Fibroblast of mammary gland (primary cell): Measurements from ENCODE around the gene RANBP17.

Experiments
- DNase-seq: peaks from one replicate; pipeline ENCODE4 v3.0.0-alpha.2; 2010; ENCODE audit warnings: low read depth
- H3K4me3 ChIP-seq: 2 replicates; pipeline ENCODE4 v1.5.1; 2011; ENCODE audit warnings: low read depth, mild to moderate bottlenecking, low read length, moderate library complexity; ENCODE audit not compliant: control insufficient read depth
- TF ChIP-seq, protein P1 (sequence below): conservative IDR thresholded peaks from 2 replicates; pipeline ENCODE4 v1.5.1; 2011; ENCODE audit warnings: low read depth, low read length, inconsistent platforms; ENCODE audit not compliant: control insufficient read depth, insufficient read depth

Gene RANBP17

DNA sequence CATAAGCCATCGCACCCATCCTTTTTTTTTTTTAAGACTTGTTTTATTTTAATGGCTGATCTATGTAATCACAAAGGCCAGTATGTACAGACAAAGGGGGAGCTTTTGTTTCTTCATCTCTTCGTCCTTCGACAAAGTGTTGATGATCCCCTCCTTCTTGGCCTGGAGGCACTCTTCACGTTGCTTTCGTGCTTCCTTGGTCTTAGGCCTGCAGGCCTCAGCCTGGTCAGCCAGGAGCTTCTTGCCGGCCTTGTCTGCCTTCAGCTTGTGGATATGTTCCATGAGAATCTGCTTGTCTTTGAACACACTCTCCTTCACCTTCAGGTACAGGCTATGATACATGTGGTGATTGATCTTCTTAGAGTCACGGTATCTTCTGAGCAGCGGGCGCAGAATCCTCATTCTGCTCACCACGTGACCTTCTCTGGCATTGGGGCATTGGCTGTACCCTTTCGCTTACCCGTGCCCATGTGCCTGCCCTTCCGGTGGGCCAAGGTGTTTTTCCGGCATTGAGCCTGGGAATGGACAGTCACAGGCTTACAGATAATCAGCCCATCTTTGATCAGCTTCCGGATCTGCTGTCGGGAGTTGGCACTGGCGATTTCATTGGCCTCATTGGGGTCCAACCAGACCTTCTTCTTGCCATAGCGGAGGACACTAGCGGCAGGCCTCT, 483.3 kb downstream of the RANBP17 start:
- no peak overlapping the region for H3K4me3 ChIP-seq
- TF ChIP-seq, protein P1, sequence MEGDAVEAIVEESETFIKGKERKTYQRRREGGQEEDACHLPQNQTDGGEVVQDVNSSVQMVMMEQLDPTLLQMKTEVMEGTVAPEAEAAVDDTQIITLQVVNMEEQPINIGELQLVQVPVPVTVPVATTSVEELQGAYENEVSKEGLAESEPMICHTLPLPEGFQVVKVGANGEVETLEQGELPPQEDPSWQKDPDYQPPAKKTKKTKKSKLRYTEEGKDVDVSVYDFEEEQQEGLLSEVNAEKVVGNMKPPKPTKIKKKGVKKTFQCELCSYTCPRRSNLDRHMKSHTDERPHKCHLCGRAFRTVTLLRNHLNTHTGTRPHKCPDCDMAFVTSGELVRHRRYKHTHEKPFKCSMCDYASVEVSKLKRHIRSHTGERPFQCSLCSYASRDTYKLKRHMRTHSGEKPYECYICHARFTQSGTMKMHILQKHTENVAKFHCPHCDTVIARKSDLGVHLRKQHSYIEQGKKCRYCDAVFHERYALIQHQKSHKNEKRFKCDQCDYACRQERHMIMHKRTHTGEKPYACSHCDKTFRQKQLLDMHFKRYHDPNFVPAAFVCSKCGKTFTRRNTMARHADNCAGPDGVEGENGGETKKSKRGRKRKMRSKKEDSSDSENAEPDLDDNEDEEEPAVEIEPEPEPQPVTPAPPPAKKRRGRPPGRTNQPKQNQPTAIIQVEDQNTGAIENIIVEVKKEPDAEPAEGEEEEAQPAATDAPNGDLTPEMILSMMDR = no peak
- DNase-seq = no peak
